Measurements from ENCODE around the gene TET3. TPM values are rescaled to one million over a fixed set of nuclear protein-coding genes. Genes with fewer than 3 reads are reported as not detected.

Gene TET3
- total RNA-seq, 1 donor from 2014 or later, result 34.6 TPM

- peaks cover 29% of the 10 kb centered on the region for H3K36me3 Mint-ChIP-seq
- no peak overlapping the region for H3K4me3 Mint-ChIP-seq
- DNase-seq (ENCODE audit: extremely low spot score, unreplicated experiment), result no peak
- H3K27ac Mint-ChIP-seq, result no peak overlapping the region
- H3K27me3 Mint-ChIP-seq, result no peaks in the 10 kb centered on the region
- H3K9me3 Mint-ChIP-seq, result no peaks in the 10 kb centered on the region
- TF ChIP-seq CTCF (conservative IDR thresholded peaks at IDR 0.05), result no peak
- H3K4me1 Mint-ChIP-seq (ENCODE audit: unreplicated experiment), result no peaks in the 10 kb centered on the region
Observed at GRCh38 chr2:73947412-73948018, 37.2 kb upstream of the TET3 start.

- Mint-ChIP-seq H3K9me3 (no peaks in the 10 kb centered on the region), H3K27ac (no peak overlapping the region), H3K4me1 (ENCODE audit: unreplicated experiment) (no peaks in the 10 kb centered on the region), H3K36me3 (peaks cover 33% of the 10 kb centered on the region), H3K27me3 (no peaks in the 10 kb centered on the region), H3K4me3 (no peak overlapping the region)
- DNase-seq (ENCODE audit: extremely low spot score, unreplicated experiment), result no peak
- no peak for TF ChIP-seq CTCF (conservative IDR thresholded peaks at IDR 0.05)
Observed at GRCh38 chr2:73949802-73950201, 34.9 kb upstream of the TET3 start.

GRCh38 chr2:73952499-73953446, 31.9 kb upstream of the TET3 start:
- Mint-ChIP-seq H3K36me3 (peaks cover 48% of the 10 kb centered on the region), H3K4me1 (ENCODE audit: unreplicated experiment) (peaks cover 13% of the 10 kb centered on the region), H3K9me3 (no peaks in the 10 kb centered on the region), H3K27me3 (no peaks in the 10 kb centered on the region), H3K27ac (peak overlapping the region; percentile 31), H3K4me3 (no peak overlapping the region)
- TF ChIP-seq CTCF (conservative IDR thresholded peaks at IDR 0.05), result no peak
- DNase-seq (ENCODE audit: extremely low spot score, unreplicated experiment), result no peak

- Mint-ChIP-seq H3K9me3 (no peaks in the 10 kb centered on the region), H3K4me1 (ENCODE audit: unreplicated experiment) (peaks cover 13% of the 10 kb centered on the region), H3K4me3 (peak overlapping the region; percentile 19), H3K27me3 (no peaks in the 10 kb centered on the region), H3K27ac (peak overlapping the region; percentile 86), H3K36me3 (peaks cover 65% of the 10 kb centered on the region)
- no peak for DNase-seq (ENCODE audit: extremely low spot score, unreplicated experiment)
- no peak for TF ChIP-seq CTCF (conservative IDR thresholded peaks at IDR 0.05)
Observed at GRCh38 chr2:73956218-73956865, 28.4 kb upstream of the TET3 start.

GRCh38 chr2:73961274-73961673, 23.4 kb upstream of the TET3 start:
- Mint-ChIP-seq H3K9me3 (peaks cover 5% of the 10 kb centered on the region), H3K4me1 (ENCODE audit: unreplicated experiment) (peaks cover 11% of the 10 kb centered on the region), H3K36me3 (peaks cover 43% of the 10 kb centered on the region), H3K27ac (no peak overlapping the region), H3K4me3 (no peak overlapping the region), H3K27me3 (no peaks in the 10 kb centered on the region)
- no peak for TF ChIP-seq CTCF (conservative IDR thresholded peaks at IDR 0.05)
- DNase-seq (ENCODE audit: extremely low spot score, unreplicated experiment), result no peak

Data from type B pancreatic cell (in vitro differentiated cells).